H1 (cell line): ENCODE data around the gene PAX8. TPM values are rescaled to one million over a fixed set of nuclear protein-coding genes. Genes with fewer than 3 reads are reported as not detected.

Source experiments
- CHD7 ChIP-seq: fragments of 300-600 bp; sonication (generic); IDR thresholded peaks from 2 replicates; pipeline ENCODE4 v1.7.1; 2012; ENCODE audit warnings: low read length, moderate library complexity, mild to moderate bottlenecking, inconsistent platforms; ENCODE audit not compliant: insufficient replicate concordance
- KDM1A ChIP-seq: fragments of 200-600, 300-600 bp; sonication (generic); IDR thresholded peaks from 2 replicates; pipeline ENCODE4 v1.7.1; 2016; ENCODE audit warnings: mild to moderate bottlenecking, low read length, borderline replicate concordance
- polyA plus RNA-seq, 7 experiments: library from polyadenylated mRNA; depleted of rRNA in 3 of 7; stranded (reverse) in 5 of 7; unstranded in 2 of 7; fragments of >200 nt in 5 of 7; fragments of 200-250 nt in 2 of 7; gene quantifications; 1 replicate in 5 of 7; 2 replicates in 1 of 7; 4 replicates in 1 of 7; pipeline versions ENCODE4 v1.2.1 to v1.2.3, GENCODE V29; 2011 to 2013; ENCODE audit warnings: missing spikeins in 2 of 7, mixed read lengths in 2 of 7
- total RNA-seq: library from RNA; stranded (reverse); fragmentation: NEBNext Ultra II Directional; extraction: Animal tissue kit (Norgen Biotek cat#: 25700); gene quantifications from 2 replicates; pipeline ENCODE4 v1.2.1, GENCODE V29; 2021

PAX8 gene
- total and polyA plus RNA-seq, 2 of the 8 experiments (the other 6 are each of a cell fraction or from before 2014, with no cell fraction given): 0.02 TPM; not detected in 1

- TF ChIP-seq CHD7: no peak
- no peak for TF ChIP-seq KDM1A
Measured at GRCh38 chr2:113266431-113266830, 12.3 kb downstream of the PAX8 start (continued).
